Activated naive CD8-positive, alpha-beta T cell treated with anti-CD3 and anti-CD28 coated beads for 36 hours (primary cell): ENCODE data around the gene AUTS2. TPM values are rescaled to one million over a fixed set of nuclear protein-coding genes. Genes with fewer than 3 reads are reported as not detected.

Experiments
- DNase-seq: peaks from one replicate; pipeline ENCODE4 v3.0.0; 2021
- H3K27ac Mint-ChIP-seq: one replicate; pipeline ENCODE4 v1.8.0; 2022; ENCODE audit warnings: mild to moderate bottlenecking, moderate library complexity, mixed read lengths
- H3K27me3 Mint-ChIP-seq: one replicate; pipeline ENCODE4 v1.8.0; 2022; ENCODE audit warnings: mild to moderate bottlenecking, mixed read lengths
- H3K36me3 Mint-ChIP-seq: one replicate; pipeline ENCODE4 v1.8.0; 2021; ENCODE audit warnings: mild to moderate bottlenecking, mixed read lengths
- H3K4me1 Mint-ChIP-seq: one replicate; pipeline ENCODE4 v1.8.0; 2021; ENCODE audit warnings: mixed read lengths
- H3K4me3 Mint-ChIP-seq: one replicate; pipeline ENCODE4 v1.8.0; 2022; ENCODE audit warnings: mild to moderate bottlenecking, moderate library complexity, mixed read lengths
- H3K9me3 Mint-ChIP-seq: one replicate; pipeline ENCODE4 v1.8.0; 2022; ENCODE audit warnings: mixed read lengths
- total RNA-seq, 2 experiments: library from RNA; stranded (reverse); gene quantifications; one replicate each; pipeline ENCODE4 v1.2.3, GENCODE V29; 2021

The AUTS2 gene
- total RNA-seq, 2 experiments from 2014 or later, result 0.58 to 0.78 TPM

GRCh38 chr7:70657989-70658632 is 1059.8 kb downstream of the AUTS2 start:
- DNase-seq, result no peak

GRCh38 chr7:70659263-70659662 is 1061.0 kb downstream of the AUTS2 start:
- Mint-ChIP-seq H3K36me3 (no peaks in the 10 kb centered on the region), H3K9me3 (no peaks in the 10 kb centered on the region), H3K4me1 (peaks cover 16% of the 10 kb centered on the region), H3K4me3 (no peak overlapping the region), H3K27me3 (no peaks in the 10 kb centered on the region), H3K27ac (no peak overlapping the region)
- no peak for DNase-seq

More at GRCh38 chr7:70657989-70658632, 1059.8 kb downstream of the AUTS2 start:
- Mint-ChIP-seq H3K9me3 (no peaks in the 10 kb centered on the region), H3K36me3 (no peaks in the 10 kb centered on the region), H3K4me1 (peaks cover 16% of the 10 kb centered on the region), H3K4me3 (no peak overlapping the region), H3K27ac (no peak overlapping the region), H3K27me3 (no peaks in the 10 kb centered on the region)

- no peaks in the 10 kb centered on the region for H3K36me3 Mint-ChIP-seq
- DNase-seq, result no peak
- H3K4me1 Mint-ChIP-seq, result peaks cover 16% of the 10 kb centered on the region
- no peak overlapping the region for H3K4me3 Mint-ChIP-seq
- no peak overlapping the region for H3K27ac Mint-ChIP-seq
- no peaks in the 10 kb centered on the region for H3K9me3 Mint-ChIP-seq
- no peaks in the 10 kb centered on the region for H3K27me3 Mint-ChIP-seq
These were observed 1062.0 kb downstream of the AUTS2 start for GRCh38 chr7:70660154-70660818.

GRCh38 chr7:70660819-70661191 is 1062.5 kb downstream of the AUTS2 start:
- no peak overlapping the region for H3K27ac Mint-ChIP-seq
- no peak for DNase-seq

GRCh38 chr7:70663680-70664079 is 1065.4 kb downstream of the AUTS2 start:
- Mint-ChIP-seq H3K9me3 (no peaks in the 10 kb centered on the region), H3K4me1 (peaks cover 12% of the 10 kb centered on the region), H3K36me3 (no peaks in the 10 kb centered on the region), H3K27me3 (no peaks in the 10 kb centered on the region), H3K4me3 (no peak overlapping the region), H3K27ac (no peak overlapping the region)
- no peak for DNase-seq

More at GRCh38 chr7:70660819-70661191, 1062.5 kb downstream of the AUTS2 start:
- Mint-ChIP-seq H3K4me3 (no peak overlapping the region), H3K9me3 (no peaks in the 10 kb centered on the region), H3K4me1 (peaks cover 16% of the 10 kb centered on the region), H3K27me3 (no peaks in the 10 kb centered on the region), H3K36me3 (no peaks in the 10 kb centered on the region)

GRCh38 chr7:70665997-70666396 is 1067.7 kb downstream of the AUTS2 start:
- H3K27ac Mint-ChIP-seq, result no peak overlapping the region
- H3K27me3 Mint-ChIP-seq, result no peaks in the 10 kb centered on the region
- DNase-seq, result no peak
- no peaks in the 10 kb centered on the region for H3K36me3 Mint-ChIP-seq
- no peaks in the 10 kb centered on the region for H3K9me3 Mint-ChIP-seq
- H3K4me3 Mint-ChIP-seq, result no peak overlapping the region
- peaks cover 3% of the 10 kb centered on the region for H3K4me1 Mint-ChIP-seq

GRCh38 chr7:70667406-70667805 is 1069.1 kb downstream of the AUTS2 start:
- Mint-ChIP-seq H3K27ac (no peak overlapping the region), H3K27me3 (no peaks in the 10 kb centered on the region), H3K9me3 (no peaks in the 10 kb centered on the region), H3K4me1 (peaks cover 3% of the 10 kb centered on the region), H3K36me3 (no peaks in the 10 kb centered on the region), H3K4me3 (no peak overlapping the region)
- no peak for DNase-seq

- Mint-ChIP-seq H3K27ac (no peak overlapping the region), H3K4me3 (no peak overlapping the region)
These were observed 1070.5 kb downstream of the AUTS2 start for GRCh38 chr7:70668606-70669358.

GRCh38 chr7:70669854-70670253 is 1071.6 kb downstream of the AUTS2 start:
- no peaks in the 10 kb centered on the region for H3K9me3 Mint-ChIP-seq
- DNase-seq, result no peak
- H3K4me3 Mint-ChIP-seq, result no peak overlapping the region
- H3K36me3 Mint-ChIP-seq, result no peaks in the 10 kb centered on the region
- no peaks in the 10 kb centered on the region for H3K27me3 Mint-ChIP-seq
- peaks cover 3% of the 10 kb centered on the region for H3K4me1 Mint-ChIP-seq
- no peak overlapping the region for H3K27ac Mint-ChIP-seq

More at GRCh38 chr7:70668606-70669358, 1070.5 kb downstream of the AUTS2 start:
- Mint-ChIP-seq H3K4me1 (peaks cover 3% of the 10 kb centered on the region), H3K36me3 (no peaks in the 10 kb centered on the region), H3K27me3 (no peaks in the 10 kb centered on the region), H3K9me3 (no peaks in the 10 kb centered on the region)
- no peak for DNase-seq

- no peaks in the 10 kb centered on the region for H3K9me3 Mint-ChIP-seq
- no peak overlapping the region for H3K4me3 Mint-ChIP-seq
- no peak overlapping the region for H3K27ac Mint-ChIP-seq
- DNase-seq, result no peak
- H3K27me3 Mint-ChIP-seq, result no peaks in the 10 kb centered on the region
- peaks cover 3% of the 10 kb centered on the region for H3K4me1 Mint-ChIP-seq
- H3K36me3 Mint-ChIP-seq, result no peaks in the 10 kb centered on the region
These were observed 1072.0 kb downstream of the AUTS2 start for GRCh38 chr7:70670288-70670687.

GRCh38 chr7:70673778-70674570 is 1075.7 kb downstream of the AUTS2 start:
- DNase-seq, result no peak
- Mint-ChIP-seq H3K27me3 (no peaks in the 10 kb centered on the region), H3K36me3 (no peaks in the 10 kb centered on the region), H3K9me3 (no peaks in the 10 kb centered on the region), H3K4me3 (no peak overlapping the region), H3K4me1 (peaks cover 9% of the 10 kb centered on the region), H3K27ac (no peak overlapping the region)

- Mint-ChIP-seq H3K4me3 (no peak overlapping the region), H3K27ac (no peak overlapping the region), H3K27me3 (no peaks in the 10 kb centered on the region), H3K4me1 (peaks cover 13% of the 10 kb centered on the region), H3K9me3 (no peaks in the 10 kb centered on the region), H3K36me3 (no peaks in the 10 kb centered on the region)
- DNase-seq, result no peak
These were observed 1076.3 kb downstream of the AUTS2 start for GRCh38 chr7:70674571-70675010.

- no peak for DNase-seq
- no peaks in the 10 kb centered on the region for H3K9me3 Mint-ChIP-seq
- H3K27ac Mint-ChIP-seq, result no peak overlapping the region
- H3K4me3 Mint-ChIP-seq, result no peak overlapping the region
- H3K36me3 Mint-ChIP-seq, result no peaks in the 10 kb centered on the region
- no peaks in the 10 kb centered on the region for H3K27me3 Mint-ChIP-seq
- H3K4me1 Mint-ChIP-seq, result peaks cover 15% of the 10 kb centered on the region
These were observed 1078.0 kb downstream of the AUTS2 start for GRCh38 chr7:70676243-70676642.

GRCh38 chr7:70678621-70679251 is 1080.5 kb downstream of the AUTS2 start:
- no peak for DNase-seq
- Mint-ChIP-seq H3K9me3 (no peaks in the 10 kb centered on the region), H3K27me3 (no peaks in the 10 kb centered on the region), H3K4me1 (peaks cover 20% of the 10 kb centered on the region), H3K27ac (no peak overlapping the region), H3K4me3 (no peak overlapping the region), H3K36me3 (no peaks in the 10 kb centered on the region)
